KMS-11 (cell line): ENCODE measurements around the gene PDE8A.

Source experiments
- H2AFZ ChIP-seq: fragments of 200-600 bp; sonication (generic); 2 replicates; pipeline ENCODE4 v1.6.1; 2016; ENCODE audit warnings: antibody characterized with exemption, mixed run types, low read depth
- H3K27ac ChIP-seq: fragments of 200-600 bp; sonication (generic); 2 replicates; pipeline ENCODE4 v1.6.1; 2016; ENCODE audit warnings: mild to moderate bottlenecking, mixed run types
- H3K27me3 ChIP-seq: fragments of 200-600 bp; sonication (generic); 2 replicates; pipeline ENCODE4 v1.6.1; 2017; ENCODE audit warnings: mild to moderate bottlenecking, low read depth, mixed run types, moderate library complexity; ENCODE audit not compliant: insufficient read depth
- H3K36me3 ChIP-seq: fragments of 200-600 bp; sonication (generic); 2 replicates; pipeline ENCODE4 v1.6.1; 2017; ENCODE audit warnings: mild to moderate bottlenecking, mixed run types; ENCODE audit not compliant: insufficient read depth
- H3K4me1 ChIP-seq: fragments of 200-600 bp; sonication (generic); 2 replicates; pipeline ENCODE4 v1.6.1; 2016; ENCODE audit warnings: mild to moderate bottlenecking, low read depth, mixed run types; ENCODE audit not compliant: poor library complexity, severe bottlenecking
- H3K4me2 ChIP-seq: fragments of 200-600 bp; sonication (generic); 2 replicates; pipeline ENCODE4 v1.7.0; 2016; ENCODE audit warnings: mild to moderate bottlenecking, mixed run types
- H3K4me3 ChIP-seq: fragments of 200-600 bp; sonication (generic); IDR thresholded peaks from 2 replicates; pipeline ENCODE4 v1.6.1; 2017; ENCODE audit warnings: low read depth, low read length, mixed read lengths; ENCODE audit not compliant: insufficient read depth
- H3K79me2 ChIP-seq: fragments of 200-600 bp; sonication (generic); 2 replicates; pipeline ENCODE4 v1.6.1; 2016; ENCODE audit warnings: low read depth, mixed run types; ENCODE audit not compliant: insufficient read depth
- H3K9ac ChIP-seq: fragments of 200-600 bp; sonication (generic); 2 replicates; pipeline ENCODE4 v1.6.1; 2016; ENCODE audit warnings: mild to moderate bottlenecking, mixed run types
- H4K20me1 ChIP-seq: fragments of 200-600 bp; sonication (generic); 2 replicates; pipeline ENCODE4 v1.6.1; 2016; ENCODE audit warnings: mild to moderate bottlenecking, mixed run types; ENCODE audit not compliant: insufficient read depth
- TF ChIP-seq, protein P1 (sequence below): fragments of 200-600 bp; sonication (generic); conservative IDR thresholded peaks from 2 replicates; pipeline ENCODE4 v1.6.1; 2017; ENCODE audit warnings: low read depth, mild to moderate bottlenecking, antibody characterized with exemption, low read length, moderate library complexity, mixed read lengths

The PDE8A gene

DNA sequence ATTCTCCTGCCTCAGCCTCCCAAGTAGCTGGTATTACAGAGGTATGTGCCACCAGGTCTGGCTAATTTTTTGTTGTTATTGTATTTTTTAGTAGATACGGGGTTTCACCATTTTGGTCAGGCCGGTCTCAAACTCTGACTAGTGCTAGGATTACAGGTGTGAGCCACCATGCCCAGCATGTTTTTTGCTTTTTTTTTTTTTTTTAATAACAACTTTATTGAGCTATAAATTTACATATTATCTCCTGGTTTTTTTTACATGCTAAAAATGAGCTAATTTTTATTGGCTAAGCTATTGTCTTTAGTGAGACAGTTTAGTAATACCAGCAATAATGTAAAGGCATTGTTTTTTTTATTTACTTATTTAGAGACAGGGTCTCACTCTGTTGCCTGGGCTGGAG is 105.2 kb downstream of the PDE8A start:
- no peak overlapping the region for H3K4me3 ChIP-seq
- no peaks in the 10 kb centered on the region for H3K36me3 ChIP-seq
- no peak overlapping the region for H3K27ac ChIP-seq
- H3K9ac ChIP-seq = no peak overlapping the region
- no peak overlapping the region for H3K4me2 ChIP-seq
- no peaks in the 10 kb centered on the region for H4K20me1 ChIP-seq
- no peak overlapping the region for H2AFZ ChIP-seq
- TF ChIP-seq, protein P1, sequence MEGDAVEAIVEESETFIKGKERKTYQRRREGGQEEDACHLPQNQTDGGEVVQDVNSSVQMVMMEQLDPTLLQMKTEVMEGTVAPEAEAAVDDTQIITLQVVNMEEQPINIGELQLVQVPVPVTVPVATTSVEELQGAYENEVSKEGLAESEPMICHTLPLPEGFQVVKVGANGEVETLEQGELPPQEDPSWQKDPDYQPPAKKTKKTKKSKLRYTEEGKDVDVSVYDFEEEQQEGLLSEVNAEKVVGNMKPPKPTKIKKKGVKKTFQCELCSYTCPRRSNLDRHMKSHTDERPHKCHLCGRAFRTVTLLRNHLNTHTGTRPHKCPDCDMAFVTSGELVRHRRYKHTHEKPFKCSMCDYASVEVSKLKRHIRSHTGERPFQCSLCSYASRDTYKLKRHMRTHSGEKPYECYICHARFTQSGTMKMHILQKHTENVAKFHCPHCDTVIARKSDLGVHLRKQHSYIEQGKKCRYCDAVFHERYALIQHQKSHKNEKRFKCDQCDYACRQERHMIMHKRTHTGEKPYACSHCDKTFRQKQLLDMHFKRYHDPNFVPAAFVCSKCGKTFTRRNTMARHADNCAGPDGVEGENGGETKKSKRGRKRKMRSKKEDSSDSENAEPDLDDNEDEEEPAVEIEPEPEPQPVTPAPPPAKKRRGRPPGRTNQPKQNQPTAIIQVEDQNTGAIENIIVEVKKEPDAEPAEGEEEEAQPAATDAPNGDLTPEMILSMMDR = no peak
- no peaks in the 10 kb centered on the region for H3K79me2 ChIP-seq
- no peaks in the 10 kb centered on the region for H3K27me3 ChIP-seq
- H3K4me1 ChIP-seq = no peaks in the 10 kb centered on the region

- no peak overlapping the region for H3K4me3 ChIP-seq
- no peaks in the 10 kb centered on the region for H3K36me3 ChIP-seq
- no peaks in the 10 kb centered on the region for H3K4me1 ChIP-seq
- no peaks in the 10 kb centered on the region for H3K27me3 ChIP-seq
- no peak overlapping the region for H2AFZ ChIP-seq
- no peaks in the 10 kb centered on the region for H4K20me1 ChIP-seq
- H3K79me2 ChIP-seq = no peaks in the 10 kb centered on the region
- TF ChIP-seq, protein P1 = no peak
- no peak overlapping the region for H3K4me2 ChIP-seq
- no peak overlapping the region for H3K27ac ChIP-seq
- no peak overlapping the region for H3K9ac ChIP-seq
Observed at GRCh38 chr15:85088300-85088699, 106.6 kb downstream of the PDE8A start.

DNA sequence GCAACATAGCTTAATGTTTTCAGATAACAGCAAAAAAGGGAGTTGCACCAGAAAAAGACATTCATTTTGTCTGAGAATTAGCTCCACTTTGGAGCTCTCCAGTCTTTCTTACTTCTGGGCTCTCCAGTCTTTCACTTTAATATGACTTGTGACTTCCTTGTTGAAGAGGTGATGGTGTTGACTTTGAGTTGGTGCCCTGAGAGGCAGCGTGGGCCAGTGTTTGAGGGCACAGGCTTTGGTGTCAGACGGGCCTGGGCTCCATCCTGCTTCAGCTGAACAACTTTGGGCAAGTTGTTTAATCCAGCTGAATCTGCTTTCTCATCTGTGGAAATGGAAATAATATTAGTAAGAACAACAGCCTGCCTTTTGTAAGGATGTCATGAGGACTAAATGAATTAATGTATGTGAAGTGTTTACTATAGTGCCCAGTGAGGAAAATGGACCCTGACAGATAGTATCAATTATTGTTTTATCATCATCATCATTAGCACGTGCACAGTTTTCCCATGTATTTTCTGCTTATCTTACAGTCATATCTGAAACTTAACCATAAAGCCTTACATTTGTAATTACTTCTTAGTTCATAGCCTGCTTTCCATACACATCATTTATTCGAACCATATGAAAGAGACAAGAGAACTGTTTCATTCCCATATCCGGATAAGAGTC is 108.4 kb downstream of the PDE8A start:
- H3K9ac ChIP-seq = no peak overlapping the region
- no peaks in the 10 kb centered on the region for H3K79me2 ChIP-seq
- H3K4me3 ChIP-seq = no peak overlapping the region
- H3K27ac ChIP-seq = no peak overlapping the region
- TF ChIP-seq, protein P1 = no peak
- no peak overlapping the region for H2AFZ ChIP-seq
- H3K4me1 ChIP-seq = no peaks in the 10 kb centered on the region
- no peaks in the 10 kb centered on the region for H3K36me3 ChIP-seq
- no peaks in the 10 kb centered on the region for H4K20me1 ChIP-seq
- H3K27me3 ChIP-seq = no peaks in the 10 kb centered on the region
- no peak overlapping the region for H3K4me2 ChIP-seq

- no peaks in the 10 kb centered on the region for H3K36me3 ChIP-seq
- H3K4me3 ChIP-seq = no peak overlapping the region
- no peak overlapping the region for H3K4me2 ChIP-seq
- H3K4me1 ChIP-seq = no peaks in the 10 kb centered on the region
- H2AFZ ChIP-seq = no peak overlapping the region
- no peak overlapping the region for H3K27ac ChIP-seq
- no peaks in the 10 kb centered on the region for H4K20me1 ChIP-seq
- TF ChIP-seq, protein P1 = no peak
- H3K79me2 ChIP-seq = no peaks in the 10 kb centered on the region
- H3K27me3 ChIP-seq = no peaks in the 10 kb centered on the region
- H3K9ac ChIP-seq = no peak overlapping the region
Observed at GRCh38 chr15:85091990-85092389, 110.3 kb downstream of the PDE8A start.
